ENCODE data around the gene KCP. TPM values are rescaled to one million over a fixed set of nuclear protein-coding genes. Genes with fewer than 3 reads are reported as not detected.

KCP gene
- total and polyA plus RNA-seq, 9 donors, result 0.05 to 1.8 (median 0.20) TPM; not detected in 4

DNA sequence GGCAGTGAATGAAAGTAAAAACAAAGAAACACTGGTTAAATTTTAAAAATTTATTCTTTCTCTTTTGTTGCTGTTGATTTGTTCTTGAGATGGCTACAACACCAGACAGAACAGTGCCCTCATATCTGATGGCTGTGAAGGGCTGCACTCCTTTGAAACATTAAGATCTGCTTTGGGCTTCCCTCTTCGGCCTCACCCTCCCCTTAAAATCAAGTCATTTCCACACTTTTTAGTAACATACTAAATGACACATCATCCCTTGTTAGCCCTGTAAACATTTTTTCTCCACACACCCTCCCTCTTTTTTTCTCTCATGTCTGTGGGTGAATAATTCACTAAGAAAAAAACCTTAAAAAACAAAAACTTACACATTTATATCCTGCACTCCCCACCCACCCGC, 43.6 kb upstream of the KCP start:
- H3K9me3 ChIP-seq, result no peaks in the 10 kb centered on the region
- no peaks in the 10 kb centered on the region for H3K4me1 ChIP-seq (ENCODE audit: insufficient read depth)
- no peaks in the 10 kb centered on the region for H3K27me3 ChIP-seq
- TF ChIP-seq POLR2A (IDR thresholded peaks at IDR 0.05) (no peak), EP300 (IDR thresholded peaks at IDR 0.05) (no peak)
- TF ChIP-seq, protein P1, sequence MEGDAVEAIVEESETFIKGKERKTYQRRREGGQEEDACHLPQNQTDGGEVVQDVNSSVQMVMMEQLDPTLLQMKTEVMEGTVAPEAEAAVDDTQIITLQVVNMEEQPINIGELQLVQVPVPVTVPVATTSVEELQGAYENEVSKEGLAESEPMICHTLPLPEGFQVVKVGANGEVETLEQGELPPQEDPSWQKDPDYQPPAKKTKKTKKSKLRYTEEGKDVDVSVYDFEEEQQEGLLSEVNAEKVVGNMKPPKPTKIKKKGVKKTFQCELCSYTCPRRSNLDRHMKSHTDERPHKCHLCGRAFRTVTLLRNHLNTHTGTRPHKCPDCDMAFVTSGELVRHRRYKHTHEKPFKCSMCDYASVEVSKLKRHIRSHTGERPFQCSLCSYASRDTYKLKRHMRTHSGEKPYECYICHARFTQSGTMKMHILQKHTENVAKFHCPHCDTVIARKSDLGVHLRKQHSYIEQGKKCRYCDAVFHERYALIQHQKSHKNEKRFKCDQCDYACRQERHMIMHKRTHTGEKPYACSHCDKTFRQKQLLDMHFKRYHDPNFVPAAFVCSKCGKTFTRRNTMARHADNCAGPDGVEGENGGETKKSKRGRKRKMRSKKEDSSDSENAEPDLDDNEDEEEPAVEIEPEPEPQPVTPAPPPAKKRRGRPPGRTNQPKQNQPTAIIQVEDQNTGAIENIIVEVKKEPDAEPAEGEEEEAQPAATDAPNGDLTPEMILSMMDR (IDR thresholded peaks at IDR 0.05), result no peak
- H3K36me3 ChIP-seq, result no peaks in the 10 kb centered on the region
- no peak for DNase-seq
- 86 to 93% (median 90%) methylated on average over 2 of the region's 2 CpGs for WGBS, 3 donors
- no peak overlapping the region for H3K27ac ChIP-seq
- intact Hi-C loops (cut with DNase I), result no loop called here
- H3K4me3 ChIP-seq, result no peak overlapping the region

DNA sequence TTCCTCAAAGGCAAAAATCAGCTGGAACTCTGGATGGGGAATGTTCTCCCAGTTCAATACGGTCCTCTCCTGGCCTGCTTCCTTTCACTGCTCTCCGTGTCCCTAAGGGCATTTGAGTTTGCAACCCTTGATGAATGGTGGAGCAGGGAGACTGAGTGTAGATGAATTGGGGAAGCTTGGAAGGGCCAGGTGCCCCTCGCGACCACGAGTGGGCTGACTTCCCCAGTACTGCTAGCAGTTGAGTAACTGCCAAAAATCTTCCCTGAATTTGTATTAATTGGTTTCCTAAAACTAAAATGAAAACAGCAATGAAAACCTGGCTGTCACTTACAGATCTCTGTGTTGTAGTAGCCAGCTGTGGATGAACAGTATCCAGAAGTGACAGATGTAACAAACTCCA, 40.8 kb upstream of the KCP start:
- intact Hi-C loops (cut with DNase I), result no loop called here
- H3K27me3 ChIP-seq, result no peaks in the 10 kb centered on the region
- WGBS, 3 donors, result 29 to 42% (median 33%) methylated on average over 5 of the region's 5 CpGs
- no peak for DNase-seq
- no peak overlapping the region for H3K27ac ChIP-seq
- no peaks in the 10 kb centered on the region for H3K4me1 ChIP-seq (ENCODE audit: insufficient read depth)
- H3K4me3 ChIP-seq, result no peak overlapping the region
- TF ChIP-seq POLR2A (IDR thresholded peaks at IDR 0.05) (no peak), EP300 (IDR thresholded peaks at IDR 0.05) (no peak)
- H3K36me3 ChIP-seq, result no peaks in the 10 kb centered on the region
- H3K9me3 ChIP-seq, result no peaks in the 10 kb centered on the region

DNA sequence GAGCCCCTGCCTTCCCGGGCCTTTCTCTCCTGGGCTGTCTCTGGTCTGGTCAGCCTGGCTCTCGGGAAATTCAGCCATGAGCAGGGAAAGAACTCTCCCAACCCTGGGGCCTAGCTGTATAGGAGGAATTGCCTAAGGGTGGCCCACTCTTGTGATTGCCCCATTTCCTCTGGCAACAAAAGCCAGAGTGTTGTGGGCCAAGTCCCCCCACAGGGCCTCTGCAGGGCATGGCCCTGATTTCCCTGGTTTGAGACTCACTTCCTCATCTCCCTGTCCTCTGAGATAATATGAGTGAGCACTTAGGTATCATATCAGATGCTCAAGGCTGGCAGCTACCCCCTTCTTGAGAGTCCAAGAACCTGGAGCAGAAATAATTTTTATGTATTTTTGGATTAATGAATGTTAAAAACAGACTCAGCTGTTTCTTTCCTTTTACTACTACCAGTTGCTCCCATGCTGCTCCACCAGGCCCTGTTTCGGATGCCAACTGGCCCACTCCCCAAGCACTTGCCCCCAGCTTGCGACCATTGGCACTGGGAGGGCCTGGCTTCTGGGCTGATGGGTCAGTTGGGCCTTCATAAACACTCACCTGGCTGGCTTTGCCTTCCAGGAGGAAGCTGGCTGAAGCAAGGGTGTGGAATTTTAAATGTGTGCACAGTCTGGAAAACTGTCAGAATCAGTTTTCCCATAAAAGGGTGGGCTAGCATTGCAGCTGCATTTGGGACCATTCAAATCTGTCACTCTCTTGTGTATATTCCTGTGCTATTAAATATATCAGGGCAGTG, 38.7 kb upstream of the KCP start:
- DNase-seq, result no peak
- Histone ChIP-seq H3K36me3 (no peaks in the 10 kb centered on the region), H3K27ac (no peak overlapping the region), H3K4me1 (ENCODE audit: insufficient read depth) (no peaks in the 10 kb centered on the region), H3K27me3 (no peaks in the 10 kb centered on the region), H3K9me3 (no peaks in the 10 kb centered on the region), H3K4me3 (no peak overlapping the region)
- TF ChIP-seq, protein P1 (IDR thresholded peaks at IDR 0.05), result no peak
- 86 to 90% (median 86%) methylated on average over 4 of the region's 4 CpGs for whole genome bisulfite sequencing, 3 donors
- intact Hi-C loops (cut with DNase I), result loop anchor here in 1 of 4 donors (5.0 kb wide), 1 partner anchor 553 kb away; the partner anchor contains the start of gene SMKR1

DNA sequence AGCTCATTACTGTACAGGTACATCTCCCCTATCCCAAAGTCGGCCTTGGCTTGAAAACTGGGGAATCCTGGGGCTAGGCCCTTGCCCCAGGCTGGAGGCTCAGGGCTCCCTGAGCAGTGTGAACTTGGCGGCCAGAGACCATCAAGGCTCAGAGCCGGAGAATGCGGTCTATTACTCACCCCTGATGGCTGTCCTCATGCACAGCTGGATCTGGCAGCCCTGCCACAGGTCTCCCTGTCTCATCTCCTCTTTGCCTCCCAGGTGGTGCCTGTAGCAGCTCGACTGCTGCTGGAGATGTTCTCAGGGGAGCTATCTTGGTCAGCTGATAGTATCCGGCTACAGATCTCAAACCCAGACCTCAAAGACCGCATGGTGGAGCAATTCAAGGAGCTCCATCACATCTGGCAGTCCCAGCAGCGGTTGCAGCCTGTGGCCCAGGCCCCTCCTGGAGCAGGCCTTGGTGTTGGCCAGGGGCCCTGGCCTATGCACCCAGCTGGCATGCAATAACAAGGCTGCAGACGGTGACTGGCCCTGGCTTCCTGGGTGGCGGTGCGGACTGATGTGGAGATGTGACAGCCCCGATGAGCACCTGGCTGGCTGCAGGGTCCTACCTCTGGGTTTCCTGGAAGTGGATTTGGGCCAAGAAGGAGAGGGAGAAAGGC, 37.9 kb upstream of the KCP start:
- WGBS, 3 donors, result 82 to 86% (median 84%) methylated on average over 11 to 12 of the region's 12 CpGs
- Histone ChIP-seq H3K27ac (no peak overlapping the region), H3K27me3 (no peaks in the 10 kb centered on the region), H3K36me3 (no peaks in the 10 kb centered on the region), H3K4me1 (ENCODE audit: insufficient read depth) (no peaks in the 10 kb centered on the region), H3K9me3 (no peaks in the 10 kb centered on the region), H3K4me3 (no peak overlapping the region)
- intact Hi-C loops (cut with DNase I), result loop anchor here in 1 of 4 donors (5.0 kb wide), 1 partner anchor 554 kb away; the partner anchor contains the start of gene SMKR1
- TF ChIP-seq POLR2A (IDR thresholded peaks at IDR 0.05) (no peak), EP300 (IDR thresholded peaks at IDR 0.05) (no peak)
- TF ChIP-seq, protein P1 (IDR thresholded peaks at IDR 0.05), result no peak
- no peak for DNase-seq

DNA sequence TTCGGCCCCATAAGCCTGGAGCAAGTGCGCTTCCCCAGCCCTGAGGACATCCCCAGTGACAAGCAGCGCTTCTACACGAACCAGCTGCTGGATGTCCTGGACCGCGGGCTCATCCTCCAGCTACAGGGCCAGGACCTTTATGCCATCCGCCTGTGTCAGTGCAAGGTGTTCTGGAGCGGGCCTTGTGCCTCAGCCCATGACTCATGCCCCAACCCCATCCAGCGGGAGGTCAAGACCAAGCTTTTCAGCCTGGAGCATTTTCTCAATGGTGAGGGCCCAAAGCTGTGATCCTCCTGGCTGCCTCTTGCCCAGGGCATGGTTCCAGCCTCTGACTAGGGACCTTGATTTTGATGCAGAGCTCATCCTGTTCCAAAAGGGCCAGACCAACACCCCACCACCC, 37.3 kb upstream of the KCP start:
- H3K27me3 ChIP-seq, result no peaks in the 10 kb centered on the region
- H3K9me3 ChIP-seq, result no peaks in the 10 kb centered on the region
- H3K4me3 ChIP-seq, result no peak overlapping the region
- intact Hi-C loops (cut with DNase I), result loop anchor here in 1 of 4 donors (5.0 kb wide), 1 partner anchor 554 kb away; the partner anchor contains the start of gene SMKR1
- no peaks in the 10 kb centered on the region for H3K4me1 ChIP-seq (ENCODE audit: insufficient read depth)
- no peak for DNase-seq
- 78 to 84% (median 81%) methylated on average over 9 of the region's 9 CpGs for WGBS, 3 donors
- no peak overlapping the region for H3K27ac ChIP-seq
- H3K36me3 ChIP-seq, result no peaks in the 10 kb centered on the region
- TF ChIP-seq POLR2A (IDR thresholded peaks at IDR 0.05) (no peak), EP300 (IDR thresholded peaks at IDR 0.05) (no peak)
- TF ChIP-seq, protein P1 (IDR thresholded peaks at IDR 0.05), result no peak

Measured in ovary (tissue), 9 donors.